ENCODE measurements around the gene STEAP3. TPM values are rescaled to one million over a fixed set of nuclear protein-coding genes. Genes with fewer than 3 reads are reported as not detected.

STEAP3 gene
- polyA plus RNA-seq, 4 donors, result 1.3 to 19.2 (median 3.2) TPM

GRCh38 chr2:119195001-119195400 is 28.6 kb upstream of the STEAP3 start:
- no peak overlapping the region for H3K27ac ChIP-seq (ENCODE audit: low read depth in 1 of 3, low read length in 2 of 3)
- WGBS, 3 donors, result 73 to 87% (median 74%) methylated on average over 5 of the region's 5 CpGs

DNA sequence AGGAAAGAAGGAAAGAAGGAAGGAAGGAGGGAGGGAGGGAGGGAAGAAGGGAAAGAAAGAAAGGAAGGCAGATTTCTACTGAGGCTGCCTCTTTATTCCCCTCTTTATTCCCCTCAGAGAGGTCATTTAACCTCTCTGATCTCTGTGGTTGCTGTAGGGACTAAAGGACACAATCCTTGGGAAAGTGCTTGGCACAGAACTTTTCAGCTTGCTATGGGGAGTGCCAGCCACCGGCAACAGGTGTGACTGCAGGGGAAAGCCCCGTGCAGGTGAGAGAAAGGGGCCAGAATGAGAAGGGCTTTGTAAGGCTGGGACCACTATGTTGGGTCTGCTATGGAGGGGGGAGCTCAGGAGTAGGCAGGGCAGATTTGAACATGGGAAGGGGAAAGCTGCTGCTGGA is 27.7 kb upstream of the STEAP3 start:
- H3K27me3 ChIP-seq (ENCODE audit: control insufficient read depth in 3 of 3, insufficient read depth in 3 of 3, low read length in 3 of 3), result peaks cover 0 to 23% (median 0%) of the 10 kb centered on the region in 3 donors
- H3K9me3 ChIP-seq (ENCODE audit: control insufficient read depth in 2 of 2, insufficient read depth in 1 of 2, low read depth in 1 of 2, low read length in 1 of 2), result no peaks in the 10 kb centered on the region
- no peaks in the 10 kb centered on the region for H3K4me1 ChIP-seq (ENCODE audit: control insufficient read depth in 3 of 3, insufficient read depth in 2 of 3, low read depth in 1 of 3, low read length in 2 of 3)
- no peaks in the 10 kb centered on the region for H3K36me3 ChIP-seq (ENCODE audit: control insufficient read depth in 3 of 3, insufficient read depth in 2 of 3, low read depth in 1 of 3, low read length in 3 of 3)
- DNase-seq, result no peak
- no peak overlapping the region for H3K4me3 ChIP-seq (ENCODE audit: low read depth in 1 of 3, low read length in 3 of 3)
- FAIRE-seq, result no peak
- no peak overlapping the region for H3K27ac ChIP-seq (ENCODE audit: low read depth in 1 of 3, low read length in 2 of 3)
- WGBS, 3 donors, result 17 to 29% (median 19%) methylated on average over 2 of the region's 2 CpGs

More at GRCh38 chr2:119195001-119195400, 28.6 kb upstream of the STEAP3 start:
- peaks cover 0 to 20% (median 0%) of the 10 kb centered on the region in 3 donors for H3K27me3 ChIP-seq (ENCODE audit: control insufficient read depth in 3 of 3, insufficient read depth in 3 of 3, low read length in 3 of 3)
- no peaks in the 10 kb centered on the region for H3K36me3 ChIP-seq (ENCODE audit: control insufficient read depth in 3 of 3, insufficient read depth in 2 of 3, low read depth in 1 of 3, low read length in 3 of 3)
- no peak for DNase-seq
- FAIRE-seq, result no peak
- H3K4me1 ChIP-seq (ENCODE audit: control insufficient read depth in 3 of 3, insufficient read depth in 2 of 3, low read depth in 1 of 3, low read length in 2 of 3), result no peaks in the 10 kb centered on the region
- H3K4me3 ChIP-seq (ENCODE audit: low read depth in 1 of 3, low read length in 3 of 3), result no peak overlapping the region
- no peaks in the 10 kb centered on the region for H3K9me3 ChIP-seq (ENCODE audit: control insufficient read depth in 2 of 2, insufficient read depth in 1 of 2, low read depth in 1 of 2, low read length in 1 of 2)

DNA sequence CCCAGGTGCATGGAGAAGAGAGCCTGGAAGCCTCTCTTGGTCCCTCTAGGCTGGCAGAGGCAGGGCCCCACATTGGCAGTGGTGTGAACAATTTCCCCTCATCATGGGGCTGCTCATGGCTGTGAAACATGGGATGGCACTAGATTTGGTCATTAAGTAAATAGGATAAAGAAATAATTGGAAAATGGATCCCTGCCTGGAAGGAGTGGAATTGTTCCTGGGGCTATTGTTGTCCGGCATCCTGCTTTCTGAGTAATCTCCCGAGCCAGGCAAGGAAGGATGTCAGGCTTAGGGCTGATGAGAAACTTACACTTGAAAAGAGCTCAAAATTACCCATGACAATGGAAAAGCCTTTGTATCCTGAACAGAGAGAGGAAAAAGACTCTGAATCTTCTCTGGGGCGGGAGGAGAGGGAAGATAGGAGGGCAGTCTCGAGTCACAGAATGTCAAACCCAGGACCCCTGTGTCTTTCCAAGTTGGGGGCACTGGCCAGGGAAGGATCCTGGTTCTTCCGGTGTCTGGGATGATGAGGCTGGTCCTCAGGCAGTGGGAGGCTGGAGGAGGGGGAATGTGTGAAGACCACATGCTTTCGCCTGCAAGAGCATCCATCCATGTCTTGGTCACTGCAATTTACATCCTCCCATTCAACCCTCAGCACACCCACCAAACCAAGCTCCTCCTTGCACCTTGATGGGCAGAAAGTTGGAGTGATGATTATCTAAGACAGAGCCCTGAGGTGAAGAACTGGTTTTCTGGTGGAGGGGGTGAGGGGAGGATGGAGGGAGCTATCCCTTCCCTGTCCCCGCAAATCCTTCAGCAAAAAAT is 27.1 kb upstream of the STEAP3 start:
- Histone ChIP-seq H3K27ac (ENCODE audit: low read depth in 1 of 3, low read length in 2 of 3) (no peak overlapping the region), H3K4me1 (ENCODE audit: control insufficient read depth in 3 of 3, insufficient read depth in 2 of 3, low read depth in 1 of 3, low read length in 2 of 3) (no peaks in the 10 kb centered on the region), H3K4me3 (ENCODE audit: low read depth in 1 of 3, low read length in 3 of 3) (no peak overlapping the region), H3K9me3 (ENCODE audit: control insufficient read depth in 2 of 2, insufficient read depth in 1 of 2, low read depth in 1 of 2, low read length in 1 of 2) (no peaks in the 10 kb centered on the region), H3K36me3 (ENCODE audit: control insufficient read depth in 3 of 3, insufficient read depth in 2 of 3, low read depth in 1 of 3, low read length in 3 of 3) (no peaks in the 10 kb centered on the region), H3K27me3 (ENCODE audit: control insufficient read depth in 3 of 3, insufficient read depth in 3 of 3, low read length in 3 of 3) (peaks cover 0 to 23% (median 0%) of the 10 kb centered on the region in 3 donors)
- DNase-seq (no peak), FAIRE-seq (no peak)
- WGBS, 3 donors, result 51 to 61% (median 57%) methylated on average over 6 to 7 of the region's 7 CpGs

- FAIRE-seq, result no peak
- DNase-seq, result no peak
- Histone ChIP-seq H3K27me3 (ENCODE audit: control insufficient read depth in 3 of 3, insufficient read depth in 3 of 3, low read length in 3 of 3) (peaks cover 0 to 23% (median 0%) of the 10 kb centered on the region in 3 donors), H3K4me1 (ENCODE audit: control insufficient read depth in 3 of 3, insufficient read depth in 2 of 3, low read depth in 1 of 3, low read length in 2 of 3) (no peaks in the 10 kb centered on the region), H3K9me3 (ENCODE audit: control insufficient read depth in 2 of 2, insufficient read depth in 1 of 2, low read depth in 1 of 2, low read length in 1 of 2) (no peaks in the 10 kb centered on the region), H3K27ac (ENCODE audit: low read depth in 1 of 3, low read length in 2 of 3) (no peak overlapping the region), H3K36me3 (ENCODE audit: control insufficient read depth in 3 of 3, insufficient read depth in 2 of 3, low read depth in 1 of 3, low read length in 3 of 3) (no peaks in the 10 kb centered on the region), H3K4me3 (ENCODE audit: low read depth in 1 of 3, low read length in 3 of 3) (no peak overlapping the region)
Measured at GRCh38 chr2:119197126-119197405, 26.6 kb upstream of the STEAP3 start.

- WGBS, 3 donors, result 60 to 69% (median 61%) methylated on average over 10 of the region's 10 CpGs
- Histone ChIP-seq H3K4me3 (ENCODE audit: low read depth in 1 of 3, low read length in 3 of 3) (no peak overlapping the region), H3K27me3 (ENCODE audit: control insufficient read depth in 3 of 3, insufficient read depth in 3 of 3, low read length in 3 of 3) (peaks cover 0 to 23% (median 0%) of the 10 kb centered on the region in 3 donors), H3K4me1 (ENCODE audit: control insufficient read depth in 3 of 3, insufficient read depth in 2 of 3, low read depth in 1 of 3, low read length in 2 of 3) (no peaks in the 10 kb centered on the region), H3K36me3 (ENCODE audit: control insufficient read depth in 3 of 3, insufficient read depth in 2 of 3, low read depth in 1 of 3, low read length in 3 of 3) (no peaks in the 10 kb centered on the region), H3K27ac (ENCODE audit: low read depth in 1 of 3, low read length in 2 of 3) (no peak overlapping the region), H3K9me3 (ENCODE audit: control insufficient read depth in 2 of 2, insufficient read depth in 1 of 2, low read depth in 1 of 2, low read length in 1 of 2) (no peaks in the 10 kb centered on the region)
- FAIRE-seq (no peak), DNase-seq (no peak)
Measured at GRCh38 chr2:119197529-119198239, 25.9 kb upstream of the STEAP3 start.

DNA sequence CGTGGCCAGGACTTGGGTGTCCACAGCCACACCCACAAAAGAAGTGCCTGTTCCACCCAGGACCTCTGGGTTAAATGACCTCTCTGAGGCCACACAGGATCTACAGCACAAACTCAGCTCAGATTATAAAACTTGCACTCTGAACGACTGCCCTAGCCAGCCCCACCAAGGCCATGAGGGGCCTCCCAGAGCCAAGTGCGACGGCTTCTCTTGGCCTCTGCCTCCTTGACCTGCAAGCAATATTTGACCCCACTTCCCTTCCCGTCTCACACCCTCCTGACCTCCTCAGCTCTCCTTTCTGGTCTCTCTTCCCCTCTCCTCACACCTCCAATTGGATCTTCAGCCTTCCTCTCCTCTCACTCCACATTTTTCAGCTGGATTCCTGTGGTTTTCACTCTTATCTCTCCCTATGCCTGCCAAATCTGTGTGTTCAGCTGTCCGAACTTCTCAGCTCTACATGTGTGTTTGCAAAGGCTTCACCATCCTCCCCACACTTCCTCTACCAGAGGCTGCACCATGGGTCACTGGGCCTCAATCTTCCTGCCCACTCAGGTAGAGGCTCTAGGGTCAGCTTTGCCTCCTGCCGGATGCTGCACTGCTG is 25.3 kb upstream of the STEAP3 start:
- no peak overlapping the region for H3K4me3 ChIP-seq (ENCODE audit: low read depth in 1 of 3, low read length in 3 of 3)
- H3K36me3 ChIP-seq (ENCODE audit: control insufficient read depth in 3 of 3, insufficient read depth in 2 of 3, low read depth in 1 of 3, low read length in 3 of 3), result no peaks in the 10 kb centered on the region
- no peak overlapping the region for H3K27ac ChIP-seq (ENCODE audit: low read depth in 1 of 3, low read length in 2 of 3)
- H3K9me3 ChIP-seq (ENCODE audit: control insufficient read depth in 2 of 2, insufficient read depth in 1 of 2, low read depth in 1 of 2, low read length in 1 of 2), result no peaks in the 10 kb centered on the region
- H3K4me1 ChIP-seq (ENCODE audit: control insufficient read depth in 3 of 3, insufficient read depth in 2 of 3, low read depth in 1 of 3, low read length in 2 of 3), result no peaks in the 10 kb centered on the region
- FAIRE-seq (no peak), DNase-seq (no peak)
- 38 to 60% (median 43%) methylated on average over 7 of the region's 7 CpGs for WGBS, 3 donors
- H3K27me3 ChIP-seq (ENCODE audit: control insufficient read depth in 3 of 3, insufficient read depth in 3 of 3, low read length in 3 of 3), result peaks cover 0 to 23% (median 0%) of the 10 kb centered on the region in 3 donors

DNA sequence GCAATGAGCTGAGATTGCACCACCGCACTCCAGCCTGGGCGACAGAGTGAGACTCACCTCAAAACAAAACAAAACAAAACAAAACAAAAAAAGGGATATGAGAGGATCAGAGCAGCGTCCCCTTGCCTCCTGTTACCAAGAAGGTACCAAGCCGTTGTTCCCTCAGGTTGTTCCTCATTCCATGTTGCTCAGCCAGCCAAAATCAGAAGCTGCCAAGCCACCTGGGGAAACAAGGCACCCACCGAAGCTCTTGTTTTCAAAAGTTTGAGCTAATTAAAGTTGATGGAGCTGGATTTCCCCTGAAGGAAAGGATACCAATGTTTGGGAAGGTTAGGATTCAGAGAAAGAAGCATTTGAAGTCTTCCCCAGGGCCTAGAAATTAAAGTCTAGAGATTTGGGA is 21.8 kb upstream of the STEAP3 start:
- WGBS, 3 donors, result 81 to 82% (median 81%) methylated on average over 5 of the region's 5 CpGs

DNA sequence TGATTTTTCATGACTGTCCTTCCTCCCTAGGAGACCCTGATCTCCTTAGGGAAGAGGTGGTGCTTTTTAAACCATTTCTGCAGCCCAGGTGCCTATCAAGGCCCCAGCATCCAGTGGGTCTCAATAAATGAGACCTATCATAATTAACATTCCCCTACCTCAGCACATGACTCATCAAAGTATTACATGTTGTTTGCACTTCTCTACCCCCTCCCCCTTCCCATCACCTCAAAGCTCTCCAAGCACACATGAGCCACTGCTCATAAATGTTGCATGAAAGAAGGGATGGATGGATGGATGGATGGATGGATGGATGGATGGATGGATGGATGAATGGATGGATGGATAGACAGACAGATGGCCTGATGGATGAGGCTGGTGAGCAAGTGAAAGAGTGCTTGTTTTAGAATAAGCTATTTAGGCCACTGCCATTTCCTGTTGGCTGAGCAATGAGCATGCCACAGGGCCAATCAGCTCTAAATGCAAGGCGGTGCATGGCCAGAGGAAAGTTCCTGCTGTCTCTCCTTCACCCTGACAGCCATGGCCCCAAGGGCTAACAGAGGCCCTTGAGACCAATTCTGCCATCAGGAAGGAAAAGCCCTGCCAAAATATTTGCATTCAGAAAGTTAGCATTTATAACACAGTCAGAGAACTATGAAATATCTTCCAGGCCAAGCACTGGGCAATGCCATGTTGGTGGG is 20.9 kb upstream of the STEAP3 start:
- DNase-seq (no peak), FAIRE-seq (no peak)

More for the DNA sequence above, 21.8 kb upstream of the STEAP3 start:
- no peak for DNase-seq
- FAIRE-seq, result no peak
- Histone ChIP-seq H3K4me1 (ENCODE audit: control insufficient read depth in 3 of 3, insufficient read depth in 2 of 3, low read depth in 1 of 3, low read length in 2 of 3) (no peaks in the 10 kb centered on the region), H3K36me3 (ENCODE audit: control insufficient read depth in 3 of 3, insufficient read depth in 2 of 3, low read depth in 1 of 3, low read length in 3 of 3) (no peaks in the 10 kb centered on the region), H3K27ac (ENCODE audit: low read depth in 1 of 3, low read length in 2 of 3) (no peak overlapping the region), H3K9me3 (ENCODE audit: control insufficient read depth in 2 of 2, insufficient read depth in 1 of 2, low read depth in 1 of 2, low read length in 1 of 2) (no peaks in the 10 kb centered on the region), H3K4me3 (ENCODE audit: low read depth in 1 of 3, low read length in 3 of 3) (no peak overlapping the region), H3K27me3 (ENCODE audit: control insufficient read depth in 3 of 3, insufficient read depth in 3 of 3, low read length in 3 of 3) (peaks cover 0 to 17% (median 0%) of the 10 kb centered on the region in 3 donors)

More for the DNA sequence above, 20.9 kb upstream of the STEAP3 start:
- 89 to 94% (median 93%) methylated on average over 1 of the region's 1 CpG for WGBS, 3 donors
- no peaks in the 10 kb centered on the region for H3K36me3 ChIP-seq (ENCODE audit: control insufficient read depth in 3 of 3, insufficient read depth in 2 of 3, low read depth in 1 of 3, low read length in 3 of 3)
- no peak overlapping the region for H3K27ac ChIP-seq (ENCODE audit: low read depth in 1 of 3, low read length in 2 of 3)
- no peaks in the 10 kb centered on the region for H3K9me3 ChIP-seq (ENCODE audit: control insufficient read depth in 2 of 2, insufficient read depth in 1 of 2, low read depth in 1 of 2, low read length in 1 of 2)
- no peaks in the 10 kb centered on the region for H3K4me1 ChIP-seq (ENCODE audit: control insufficient read depth in 3 of 3, insufficient read depth in 2 of 3, low read depth in 1 of 3, low read length in 2 of 3)
- H3K27me3 ChIP-seq (ENCODE audit: control insufficient read depth in 3 of 3, insufficient read depth in 3 of 3, low read length in 3 of 3), result peaks cover 0 to 14% (median 0%) of the 10 kb centered on the region in 3 donors
- H3K4me3 ChIP-seq (ENCODE audit: low read depth in 1 of 3, low read length in 3 of 3), result no peak overlapping the region

All from small intestine (tissue), 7 donors.